ENCODE data around the gene PDCD2. TPM values are rescaled to one million over a fixed set of nuclear protein-coding genes. Genes with fewer than 3 reads are reported as not detected.

Gene PDCD2
- polyA plus RNA-seq, 1 donor (not counting 4 experiments of a cell fraction or from before 2014, with no cell fraction given) = 103 TPM

- H3K4me2 ChIP-seq (ENCODE audit: control insufficient read depth, extremely low read depth, insufficient read depth, low read depth, low read length) = peak within 1 kb of the TSS; percentile 100
- H3K4me3 ChIP-seq (ENCODE audit: control insufficient read depth in 2 of 3, extremely low read depth in 1 of 3, insufficient read depth in 2 of 3, low read depth in 1 of 3, low read length in 3 of 3) = peak within 1 kb of the TSS; percentile 90 to 99 (median 95)
- H2AFZ ChIP-seq (ENCODE audit: control insufficient read depth, low read length) = peak within 1 kb of the TSS; percentile 100
- H3K4me1 ChIP-seq (ENCODE audit: control insufficient read depth, extremely low read depth, insufficient read depth, low read length) = peaks cover 28% of the 10 kb centered on the region
- H3K79me2 ChIP-seq (ENCODE audit: control insufficient read depth, insufficient read depth, low read length) = peaks cover 83% of the 10 kb centered on the region
- peak within 1 kb of the TSS; percentile 98 for H3K27ac ChIP-seq (ENCODE audit: control insufficient read depth, insufficient read depth, low read length)
- dilution Hi-C loops (cut with MboI; ENCODE audit: extremely low pct_ligation_motif_present, low sequenced_read_pairs) = no loop called here
- H3K27me3 ChIP-seq (ENCODE audit: control insufficient read depth, extremely low read depth, insufficient read depth, low read length) = no peaks in the 10 kb centered on the region
- H3K9me1 ChIP-seq (ENCODE audit: control insufficient read depth, extremely low read depth, insufficient read depth, low read length) = no peaks in the 10 kb centered on the region
- peaks cover 4% of the 10 kb centered on the region for H4K20me1 ChIP-seq (ENCODE audit: control insufficient read depth, extremely low read depth, insufficient read depth, low read length)
- peaks cover 5 to 8% of the 10 kb centered on the region in 2 experiments for H3K36me3 ChIP-seq (ENCODE audit: control insufficient read depth in 2 of 2, extremely low read depth in 1 of 2, insufficient read depth in 2 of 2, low read length in 2 of 2)
- peak; percentile 73 for FAIRE-seq
- peak within 1 kb of the TSS; percentile 98 for H3K9ac ChIP-seq (ENCODE audit: control insufficient read depth, extremely low read depth, insufficient read depth, low read length)
- no peaks in the 10 kb centered on the region for H3K9me3 ChIP-seq (ENCODE audit: control insufficient read depth, low read depth, low read length)
- no peak for TF ChIP-seq CTCF (optimal IDR thresholded peaks at IDR 0.05 in 1 of 3, IDR thresholded peaks at IDR 0.05 in 1 of 3, conservative IDR thresholded peaks at IDR 0.05 in 1 of 3; ENCODE audit: extremely low read depth in 1 of 3, insufficient read depth in 2 of 3, low read length in 3 of 3)
- no peak for TF ChIP-seq EZH2 (IDR thresholded peaks at IDR 0.05; ENCODE audit: low read length)
- DNase-seq (ENCODE audit: low read depth, low spot score) = peak; percentile 73
These were observed 30.2 kb downstream of the PDCD2 start, which contains the start of gene TBP for GRCh38 chr6:170554013-170554795. TSS of gene TBP (plus strand) at chr6:170554369. CDS start at chr6:170557030, 2,661 bp downstream.

- no peaks in the 10 kb centered on the region for H3K9me3 ChIP-seq (ENCODE audit: control insufficient read depth, low read depth, low read length)
- H3K9me1 ChIP-seq (ENCODE audit: control insufficient read depth, extremely low read depth, insufficient read depth, low read length) = no peaks in the 10 kb centered on the region
- no peak for DNase-seq (ENCODE audit: low read depth, low spot score)
- peaks cover 4% of the 10 kb centered on the region for H4K20me1 ChIP-seq (ENCODE audit: control insufficient read depth, extremely low read depth, insufficient read depth, low read length)
- no peaks in the 10 kb centered on the region for H3K27me3 ChIP-seq (ENCODE audit: control insufficient read depth, extremely low read depth, insufficient read depth, low read length)
- peaks cover 6 to 8% of the 10 kb centered on the region in 2 experiments for H3K36me3 ChIP-seq (ENCODE audit: control insufficient read depth in 2 of 2, extremely low read depth in 1 of 2, insufficient read depth in 2 of 2, low read length in 2 of 2)
- dilution Hi-C loops (cut with MboI; ENCODE audit: extremely low pct_ligation_motif_present, low sequenced_read_pairs) = no loop called here
- H2AFZ ChIP-seq (ENCODE audit: control insufficient read depth, low read length) = peak overlapping the region; percentile 100
- peak overlapping the region; percentile 98 for H3K27ac ChIP-seq (ENCODE audit: control insufficient read depth, insufficient read depth, low read length)
- no peak for FAIRE-seq
- H3K79me2 ChIP-seq (ENCODE audit: control insufficient read depth, insufficient read depth, low read length) = peaks cover 84% of the 10 kb centered on the region
- H3K9ac ChIP-seq (ENCODE audit: control insufficient read depth, extremely low read depth, insufficient read depth, low read length) = peak overlapping the region; percentile 98
- H3K4me2 ChIP-seq (ENCODE audit: control insufficient read depth, extremely low read depth, insufficient read depth, low read depth, low read length) = peak overlapping the region; percentile 100
- TF ChIP-seq EZH2 (IDR thresholded peaks at IDR 0.05; ENCODE audit: low read length) (no peak), CTCF (optimal IDR thresholded peaks at IDR 0.05 in 1 of 3, IDR thresholded peaks at IDR 0.05 in 1 of 3, conservative IDR thresholded peaks at IDR 0.05 in 1 of 3; ENCODE audit: extremely low read depth in 1 of 3, insufficient read depth in 2 of 3, low read length in 3 of 3) (no peak)
- peak overlapping the region; percentile 90 to 99 (median 95) for H3K4me3 ChIP-seq (ENCODE audit: control insufficient read depth in 2 of 3, extremely low read depth in 1 of 3, insufficient read depth in 2 of 3, low read depth in 1 of 3, low read length in 3 of 3)
- H3K4me1 ChIP-seq (ENCODE audit: control insufficient read depth, extremely low read depth, insufficient read depth, low read length) = peaks cover 28% of the 10 kb centered on the region
These were observed 30.9 kb downstream of the PDCD2 start for GRCh38 chr6:170553534-170554012.

Measured in keratinocyte (primary cell).